Hepatocyte (in vitro differentiated cells): Measurements from ENCODE around the gene TGFBR3L. TPM values are rescaled to one million over a fixed set of nuclear protein-coding genes. Genes with fewer than 3 reads are reported as not detected.
A peak's percentile ranks its signal among the peaks of the same experiment; 100 is the strongest.

Experiments
- DNase-seq: peaks from one replicate; pipeline ENCODE4 v3.0.0-alpha.2; 2016; ENCODE audit warnings: low spot score
- H2AFZ ChIP-seq: fragments of 200-600 bp; sonication (generic); 2 replicates; pipeline ENCODE4 v1.6.0; 2016; ENCODE audit warnings: antibody characterized with exemption, mild to moderate bottlenecking
- H3K27ac ChIP-seq: fragments of 200-600 bp; sonication (generic); 2 replicates; pipeline ENCODE4 v1.5.1; 2016; ENCODE audit warnings: mild to moderate bottlenecking
- H3K27me3 ChIP-seq: fragments of 200-600 bp; sonication (generic); 2 replicates; pipeline ENCODE4 v1.6.1; 2016
- H3K36me3 ChIP-seq: fragments of 200-600 bp; sonication (generic); replicated peaks from 2 replicates; pipeline ENCODE4 v1.5.1; 2016; ENCODE audit warnings: low read depth; ENCODE audit not compliant: insufficient read depth
- H3K4me1 ChIP-seq: fragments of 200-600 bp; sonication (generic); 2 replicates; pipeline ENCODE4 v1.5.1; 2016; ENCODE audit warnings: mild to moderate bottlenecking, moderate library complexity; ENCODE audit not compliant: insufficient read depth
- H3K4me2 ChIP-seq: fragments of 200-600 bp; sonication (generic); 2 replicates; pipeline ENCODE4 v1.6.0; 2016
- H3K4me3 ChIP-seq: fragments of 200-600 bp; sonication (generic); 2 replicates; pipeline ENCODE4 v1.5.1; 2016; ENCODE audit warnings: mild to moderate bottlenecking
- H3K79me2 ChIP-seq: fragments of 200-600 bp; sonication (generic); 2 replicates; pipeline ENCODE4 v1.6.0; 2017; ENCODE audit warnings: mild to moderate bottlenecking
- H3K9me2 ChIP-seq: fragments of 200-600 bp; sonication (generic); replicated peaks from 2 replicates; pipeline ENCODE4 v1.6.0; 2017; ENCODE audit warnings: mild to moderate bottlenecking; ENCODE audit not compliant: insufficient read depth
- H3K9me3 ChIP-seq: fragments of 200-600 bp; sonication (generic); 2 replicates; pipeline ENCODE4 v1.5.1; 2016; ENCODE audit warnings: low read depth, mild to moderate bottlenecking
- H4K20me1 ChIP-seq: fragments of 200-600 bp; sonication (generic); 2 replicates; pipeline ENCODE4 v1.6.0; 2016; ENCODE audit warnings: mild to moderate bottlenecking; ENCODE audit not compliant: insufficient read depth, poor library complexity, severe bottlenecking
- EZH2 ChIP-seq: fragments of 200-600 bp; sonication (generic); IDR thresholded peaks from 2 replicates; pipeline ENCODE4 v1.6.1; 2016; ENCODE audit warnings: antibody characterized with exemption, mild to moderate bottlenecking, borderline replicate concordance
- EZH2phosphoT487 ChIP-seq: fragments of 200-600 bp; sonication (generic); IDR thresholded peaks from one replicate; pipeline ENCODE4 v1.6.1; 2018; ENCODE audit warnings: antibody characterized with exemption, mild to moderate bottlenecking, low read depth, moderate library complexity; ENCODE audit not compliant: unreplicated experiment, severe bottlenecking
- WGBS: methylation state at CpG from one replicate; pipeline ENCODE4 v1.1.6; 2016; ENCODE audit warnings: low lambda C conversion rate; ENCODE audit errors: missing lambda C conversion rate; 5-methylcytosine and 5-hydroxymethylcytosine counted together
- polyA plus RNA-seq: library from polyadenylated mRNA; unstranded; fragments of >200 nt; fragmentation: Nextera tagmentation; extraction: Ambion mirVana; gene quantifications from 2 replicates; pipeline ENCODE4 v1.2.1, GENCODE V29; 2016
- total RNA-seq: library from RNA; depleted of rRNA; stranded (reverse); fragments of >200 nt; gene quantifications from 2 replicates; pipeline ENCODE4 v1.2.3, GENCODE V29; 2014
- TF ChIP-seq, protein P1 (sequence below): fragments of 200-600 bp; sonication (generic); IDR thresholded peaks from 2 replicates; pipeline ENCODE4 v1.5.1; 2016; ENCODE audit warnings: antibody characterized with exemption, mild to moderate bottlenecking; ENCODE audit not compliant: poor library complexity

TGFBR3L gene
- total and polyA plus RNA-seq, 2 experiments from 2014 or later, result 8.5 TPM; not detected in 1

DNA sequence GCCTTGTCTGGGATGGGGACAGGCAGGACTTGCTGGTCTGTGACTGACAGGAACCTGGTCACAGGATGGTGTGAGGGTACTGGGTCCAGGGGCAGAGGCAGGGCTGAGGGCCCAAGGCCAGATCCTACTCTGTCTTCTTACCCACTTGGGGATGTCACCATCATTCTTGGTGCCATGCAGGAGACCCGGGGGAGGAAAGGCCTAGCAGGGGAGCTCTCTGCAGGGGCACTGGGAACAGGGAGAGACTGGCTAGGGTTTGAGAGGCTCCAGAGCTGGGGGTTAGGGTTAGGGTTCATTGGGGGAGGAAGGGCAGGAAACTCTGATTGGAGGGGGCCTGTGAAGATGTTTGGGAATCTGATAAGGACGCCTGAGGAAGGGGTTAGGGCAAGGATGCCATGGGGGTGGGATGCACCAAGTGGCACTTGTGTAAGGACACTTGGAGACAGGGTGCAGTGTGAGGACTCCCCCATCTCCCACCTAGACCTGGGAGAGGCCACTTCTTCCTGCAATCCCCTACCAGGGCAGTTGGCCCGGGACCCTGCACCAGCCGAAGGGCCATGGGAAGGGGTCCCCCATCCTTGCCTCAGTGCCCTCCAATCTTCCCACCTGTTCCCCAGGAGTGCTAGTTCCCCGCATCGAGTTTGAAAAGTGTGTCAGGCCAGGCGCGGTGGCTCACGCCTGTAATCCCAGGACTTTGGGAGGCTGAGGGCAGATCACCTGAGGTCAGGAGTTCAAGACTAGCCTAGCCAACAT, 47.4 kb upstream of the TGFBR3L start:
- Histone ChIP-seq H3K27me3 (peaks cover 7% of the 10 kb centered on the region), H3K9me2 (no peaks in the 10 kb centered on the region), H2AFZ (no peak overlapping the region), H3K4me3 (no peak overlapping the region), H3K27ac (no peak overlapping the region), H3K9me3 (no peaks in the 10 kb centered on the region), H3K4me2 (no peak overlapping the region), H3K79me2 (no peaks in the 10 kb centered on the region), H3K4me1 (peaks cover under 1% of the 10 kb centered on the region), H4K20me1 (no peaks in the 10 kb centered on the region), H3K36me3 (no peaks in the 10 kb centered on the region)
- no peak for DNase-seq
- no peak for TF ChIP-seq EZH2
- TF ChIP-seq, protein P1, sequence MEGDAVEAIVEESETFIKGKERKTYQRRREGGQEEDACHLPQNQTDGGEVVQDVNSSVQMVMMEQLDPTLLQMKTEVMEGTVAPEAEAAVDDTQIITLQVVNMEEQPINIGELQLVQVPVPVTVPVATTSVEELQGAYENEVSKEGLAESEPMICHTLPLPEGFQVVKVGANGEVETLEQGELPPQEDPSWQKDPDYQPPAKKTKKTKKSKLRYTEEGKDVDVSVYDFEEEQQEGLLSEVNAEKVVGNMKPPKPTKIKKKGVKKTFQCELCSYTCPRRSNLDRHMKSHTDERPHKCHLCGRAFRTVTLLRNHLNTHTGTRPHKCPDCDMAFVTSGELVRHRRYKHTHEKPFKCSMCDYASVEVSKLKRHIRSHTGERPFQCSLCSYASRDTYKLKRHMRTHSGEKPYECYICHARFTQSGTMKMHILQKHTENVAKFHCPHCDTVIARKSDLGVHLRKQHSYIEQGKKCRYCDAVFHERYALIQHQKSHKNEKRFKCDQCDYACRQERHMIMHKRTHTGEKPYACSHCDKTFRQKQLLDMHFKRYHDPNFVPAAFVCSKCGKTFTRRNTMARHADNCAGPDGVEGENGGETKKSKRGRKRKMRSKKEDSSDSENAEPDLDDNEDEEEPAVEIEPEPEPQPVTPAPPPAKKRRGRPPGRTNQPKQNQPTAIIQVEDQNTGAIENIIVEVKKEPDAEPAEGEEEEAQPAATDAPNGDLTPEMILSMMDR, result no peak
- no peak for TF ChIP-seq EZH2phosphoT487
- WGBS, result 91% methylated on average over 9 of the region's 9 CpGs

DNA sequence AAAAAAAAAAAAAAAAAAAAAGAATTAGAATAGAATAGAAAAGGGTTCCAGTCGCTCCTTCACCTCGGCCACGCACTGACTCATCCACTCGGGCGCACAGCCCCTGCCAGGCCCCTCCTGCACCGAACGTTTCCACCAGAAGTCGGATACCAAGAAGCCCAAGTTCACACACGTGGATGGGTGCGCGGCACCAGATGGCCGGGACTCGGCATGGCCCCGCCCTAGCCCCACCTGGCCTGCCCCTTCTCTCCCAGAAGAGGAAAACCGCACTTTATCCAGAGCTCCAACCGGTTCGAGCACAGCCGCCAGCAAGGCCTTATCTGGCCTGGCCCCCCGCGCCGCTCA, 46.3 kb upstream of the TGFBR3L start:
- Histone ChIP-seq H3K4me2 (peak overlapping the region; percentile 94), H3K27me3 (peaks cover 17% of the 10 kb centered on the region), H3K4me3 (no peak overlapping the region), H3K79me2 (no peaks in the 10 kb centered on the region), H4K20me1 (no peaks in the 10 kb centered on the region), H3K4me1 (no peaks in the 10 kb centered on the region), H3K9me3 (no peaks in the 10 kb centered on the region), H2AFZ (no peak overlapping the region), H3K9me2 (no peaks in the 10 kb centered on the region), H3K27ac (no peak overlapping the region), H3K36me3 (no peaks in the 10 kb centered on the region)
- 45% methylated on average over 19 of the region's 21 CpGs for WGBS
- no peak for TF ChIP-seq EZH2
- TF ChIP-seq, protein P1, result no peak
- DNase-seq, result no peak

DNA sequence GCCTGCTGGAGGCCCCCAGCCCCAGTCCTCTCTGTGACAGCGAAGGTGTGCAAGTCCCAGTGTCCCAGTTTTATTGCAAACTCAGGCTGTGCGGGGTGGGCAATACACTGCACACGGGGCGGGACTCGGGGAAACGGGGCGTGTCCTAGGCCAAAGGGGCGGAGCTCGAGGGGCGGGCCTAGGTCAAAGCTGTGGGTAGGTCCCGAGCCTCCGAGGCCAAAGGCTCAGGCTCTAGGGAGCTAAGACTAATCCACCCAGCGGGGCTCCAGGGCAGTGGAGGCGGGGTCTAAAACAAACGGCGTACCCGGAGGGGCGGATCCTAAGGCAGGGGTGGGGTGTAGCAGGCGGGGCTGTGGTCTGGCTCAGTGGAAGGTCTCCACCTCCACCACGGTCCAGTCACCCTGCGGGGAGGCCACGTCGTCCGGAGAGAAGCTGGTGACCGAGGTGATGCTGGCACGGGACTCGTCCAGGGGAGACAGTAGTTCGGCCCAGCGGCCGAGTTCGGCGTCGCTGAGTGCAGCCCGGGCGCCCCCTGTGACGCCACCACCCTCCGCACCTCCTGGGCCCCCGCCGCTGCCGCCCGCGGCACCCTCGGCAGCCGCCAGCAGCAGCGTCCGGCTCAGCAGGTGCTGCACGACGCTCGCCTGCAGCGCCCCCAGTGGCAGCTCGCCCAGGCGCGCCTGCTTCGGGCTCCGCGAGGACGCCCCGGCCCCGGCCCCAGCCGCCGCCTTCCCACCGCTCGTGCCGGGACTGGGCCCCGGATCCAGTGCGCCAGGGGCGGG, 45.8 kb upstream of the TGFBR3L start:
- H3K27ac ChIP-seq, result peak overlapping the region; percentile 78
- no peak for TF ChIP-seq EZH2
- TF ChIP-seq, protein P1, result peak; percentile 65
- H3K9me3 ChIP-seq, result no peaks in the 10 kb centered on the region
- H2AFZ ChIP-seq, result peak overlapping the region; percentile 37
- H3K79me2 ChIP-seq, result no peaks in the 10 kb centered on the region
- H3K9me2 ChIP-seq, result no peaks in the 10 kb centered on the region
- WGBS, result 14% methylated on average over 47 of the region's 67 CpGs
- peak; percentile 93 for DNase-seq
- peaks cover 17% of the 10 kb centered on the region for H3K27me3 ChIP-seq
- H3K4me3 ChIP-seq, result peak overlapping the region; percentile 33
- peak overlapping the region; percentile 94 for H3K4me2 ChIP-seq
- H3K4me1 ChIP-seq, result peaks cover 2% of the 10 kb centered on the region
- H4K20me1 ChIP-seq, result no peaks in the 10 kb centered on the region
- no peaks in the 10 kb centered on the region for H3K36me3 ChIP-seq
